Body of pancreas (tissue), 4 donors: ENCODE measurements around the gene RESF1. TPM values are rescaled to one million over a fixed set of nuclear protein-coding genes. Genes with fewer than 3 reads are reported as not detected.
A peak's percentile ranks its signal among the peaks of the same experiment; 100 is the strongest.

Experiments used
- ATAC-seq: fragments of 150-250 bp; one replicate; pipeline ENCODE4 v1.9.1; 2016
- DNase-seq, 4 donors: peaks; one replicate each; pipeline ENCODE4 v3.0.0-alpha.2; 2019
- H3K27ac ChIP-seq, 4 donors: fragments of 200-600 bp; sonication (generic); 1 replicate in 3 of 4; 2 replicates in 1 of 4; pipeline versions ENCODE4 v1.5.1 to v1.6.1; 2016 to 2019; ENCODE audit warnings: mild to moderate bottlenecking in 1 of 4, mixed read lengths in 1 of 4, moderate library complexity in 1 of 4
- H3K27me3 ChIP-seq, 2 donors: fragments of 200-600 bp; sonication (generic); one replicate each; pipeline ENCODE4 v1.6.0; 2016; ENCODE audit warnings: mild to moderate bottlenecking in 1 of 2
- H3K36me3 ChIP-seq, 2 donors: fragments of 200-600 bp; sonication (generic); replicated peaks in 1 of 2; 2 replicates each; pipeline ENCODE4 v1.5.1; 2016; ENCODE audit warnings: low read depth in 2 of 2; ENCODE audit not compliant: insufficient read depth in 1 of 2
- H3K4me1 ChIP-seq: fragments of 200-600 bp; sonication (generic); one replicate; pipeline ENCODE4 v1.6.0; 2016
- H3K4me3 ChIP-seq, 2 donors: fragments of 200-600 bp; sonication (generic); 1 replicate in 1 of 2; 2 replicates in 1 of 2; pipeline ENCODE4 v1.5.1; 2016 to 2019
- H3K9me3 ChIP-seq, 3 donors: fragments of 200-600 bp; sonication (generic); 1 replicate in 2 of 3; 2 replicates in 1 of 3; pipeline ENCODE4 v1.5.1; 2016
- CTCF ChIP-seq, 7 experiments: fragments of 450-650 bp in 4 of 7; fragments of 200-600 bp in 3 of 7; sonication (generic) in 3 of 7; IDR thresholded peaks; one replicate each; pipeline ENCODE4 v1.5.1; 2016 to 2019; ENCODE audit warnings: antibody characterized with exemption in 7 of 7
- POLR2A ChIP-seq, 3 donors: fragments of 450-650 bp; IDR thresholded peaks; one replicate each; pipeline ENCODE4 v1.6.1; 2016; ENCODE audit warnings: antibody characterized with exemption in 3 of 3, mild to moderate bottlenecking in 2 of 3
- WGBS, 2 donors: methylation state at CpG; one replicate each; pipeline ENCODE4 v1.1.5; 2017; 5-methylcytosine and 5-hydroxymethylcytosine counted together
- intact Hi-C: fragments of 100-400 bp; cut with DNase I; formaldehyde crosslinking; loops from one replicate; pipeline ENCODE4 v1.15.1; 2023
- total RNA-seq, 2 donors: library from RNA; depleted of rRNA; stranded (reverse); fragments of >200 nt; gene quantifications; one replicate each; pipeline ENCODE4 v1.1.0, GENCODE V29; 2016

RESF1 gene
- total RNA-seq, 2 donors from 2014 or later: 29.1 to 48.1 TPM

- 2 to 8% methylated on average over 10 of the region's 10 CpGs for WGBS, 2 donors
- no peaks in the 10 kb centered on the region for H3K9me3 ChIP-seq
- peak overlapping the region; percentile 34 to 95 (median 89) for H3K27ac ChIP-seq
- no peaks in the 10 kb centered on the region for H3K27me3 ChIP-seq
- peak overlapping the region; percentile 26 to 68 for H3K4me3 ChIP-seq
- TF ChIP-seq POLR2A (IDR thresholded peaks at IDR 0.05) (no peak), CTCF (IDR thresholded peaks at IDR 0.05) (no peak)
- peaks cover 29% of the 10 kb centered on the region for H3K4me1 ChIP-seq
- DNase-seq (no peak), ATAC-seq (peak; percentile 1)
- no peaks in the 10 kb centered on the region for H3K36me3 ChIP-seq
- intact Hi-C loops: no loop called here
These were observed 550 bp upstream of the RESF1 start for GRCh38 chr12:31958569-31959160.

GRCh38 chr12:31959701-31960391 is 631 bp downstream of the RESF1 start:
- no peaks in the 10 kb centered on the region for H3K9me3 ChIP-seq
- 0 to 1% methylated on average over 38 to 47 of the region's 47 CpGs for WGBS, 2 donors
- H3K27ac ChIP-seq: peak overlapping the region; percentile 34 to 95 (median 89)
- intact Hi-C loops: no loop called here
- TF ChIP-seq CTCF (IDR thresholded peaks at IDR 0.05) (no peak), POLR2A (IDR thresholded peaks at IDR 0.05) (no peak)
- H3K4me3 ChIP-seq: peak overlapping the region; percentile 26 to 68
- peak; percentile 66 for ATAC-seq
- H3K4me1 ChIP-seq: peaks cover 29% of the 10 kb centered on the region
- peak; percentile 59 to 73 (median 63) for DNase-seq
- no peaks in the 10 kb centered on the region for H3K36me3 ChIP-seq
- H3K27me3 ChIP-seq: no peaks in the 10 kb centered on the region

- H3K27ac ChIP-seq: peak overlapping the region in 1 of 4 donors; percentile 9
These were observed 1.9 kb downstream of the RESF1 start for GRCh38 chr12:31961137-31961536.

GRCh38 chr12:31962076-31962475 is 2.9 kb downstream of the RESF1 start:
- H3K27ac ChIP-seq: no peak overlapping the region
- no peak for DNase-seq
- H3K27me3 ChIP-seq: no peaks in the 10 kb centered on the region
- 52 to 65% methylated on average over 4 of the region's 4 CpGs for WGBS, 2 donors
- no peaks in the 10 kb centered on the region for H3K36me3 ChIP-seq
- intact Hi-C loops: no loop called here
- TF ChIP-seq CTCF (IDR thresholded peaks at IDR 0.05) (no peak), POLR2A (IDR thresholded peaks at IDR 0.05) (no peak)
- no peaks in the 10 kb centered on the region for H3K9me3 ChIP-seq
- peaks cover 39% of the 10 kb centered on the region for H3K4me1 ChIP-seq
- no peak for ATAC-seq
- no peak overlapping the region for H3K4me3 ChIP-seq

More at GRCh38 chr12:31961137-31961536, 1.9 kb downstream of the RESF1 start:
- 74 to 84% methylated on average over 2 of the region's 2 CpGs for WGBS, 2 donors
- Histone ChIP-seq H3K4me1 (peaks cover 30% of the 10 kb centered on the region), H3K36me3 (no peaks in the 10 kb centered on the region), H3K4me3 (no peak overlapping the region), H3K27me3 (no peaks in the 10 kb centered on the region), H3K9me3 (no peaks in the 10 kb centered on the region)
- TF ChIP-seq CTCF (IDR thresholded peaks at IDR 0.05) (no peak), POLR2A (IDR thresholded peaks at IDR 0.05) (no peak)
- intact Hi-C loops: no loop called here
- no peak for ATAC-seq
- DNase-seq: no peak
